GM23338 (cell line): ENCODE results near the gene TMTC4. TPM values are rescaled to one million over a fixed set of nuclear protein-coding genes. Genes with fewer than 3 reads are reported as not detected.

Source experiments
- ATAC-seq: fragments of 200-7000 bp; cut with Tn5 transposase; 3 replicates; pipeline ENCODE4 v1.9.1; 2020
- DNase-seq: peaks from one replicate; pipeline ENCODE4 v3.0.0-alpha.2; 2015; ENCODE audit warnings: low spot score
- H2AFZ ChIP-seq: fragments of 200-600 bp; sonication (generic); 2 replicates; pipeline ENCODE4 v1.8.0; 2016; ENCODE audit warnings: antibody characterized with exemption, mild to moderate bottlenecking, moderate library complexity
- H3F3A ChIP-seq: fragments of 200-600 bp; sonication (generic); replicated peaks from 2 replicates; pipeline ENCODE4 v1.8.0; 2017; ENCODE audit warnings: antibody characterized with exemption, mixed run types, low read depth
- H3K27ac ChIP-seq: fragments of 200-600 bp; sonication (generic); 2 replicates; pipeline ENCODE4 v1.6.1; 2016; ENCODE audit warnings: low read depth
- H3K27me3 ChIP-seq: fragments of 200-600 bp; sonication (generic); 2 replicates; pipeline ENCODE4 v1.8.0; 2016; ENCODE audit warnings: mild to moderate bottlenecking, mixed run types, moderate library complexity; ENCODE audit not compliant: insufficient read depth
- H3K36me3 ChIP-seq: fragments of 200-600 bp; sonication (generic); 2 replicates; pipeline ENCODE4 v1.8.0; 2016; ENCODE audit warnings: mild to moderate bottlenecking; ENCODE audit not compliant: insufficient read depth
- H3K4me1 ChIP-seq: fragments of 200-600 bp; sonication (generic); 2 replicates; pipeline ENCODE4 v1.8.0; 2016; ENCODE audit warnings: mild to moderate bottlenecking, moderate library complexity; ENCODE audit not compliant: insufficient read depth
- H3K4me2 ChIP-seq: fragments of 200-600 bp; sonication (generic); 2 replicates; pipeline ENCODE4 v1.7.1; 2017; ENCODE audit warnings: mixed run types
- H3K4me3 ChIP-seq: fragments of 200-600 bp; sonication (generic); 2 replicates; pipeline ENCODE4 v1.6.1; 2016; ENCODE audit warnings: mixed run types
- H3K79me2 ChIP-seq: fragments of 200-600 bp; sonication (generic); replicated peaks from 2 replicates; pipeline ENCODE4 v1.8.0; 2017; ENCODE audit warnings: mild to moderate bottlenecking; ENCODE audit not compliant: insufficient read depth
- H3K9me2 ChIP-seq: fragments of 200-600 bp; sonication (generic); 2 replicates; pipeline ENCODE4 v1.8.0; 2017; ENCODE audit not compliant: insufficient read depth
- H4K20me1 ChIP-seq: fragments of 200-600 bp; sonication (generic); replicated peaks from 2 replicates; pipeline ENCODE4 v1.8.0; 2017; ENCODE audit warnings: mild to moderate bottlenecking; ENCODE audit not compliant: insufficient read depth
- H3K27ac Mint-ChIP-seq: 2 replicates; pipeline ENCODE4 v1.8.0; 2020; ENCODE audit warnings: inconsistent platforms, mild to moderate bottlenecking, moderate library complexity, mixed read lengths
- H3K27me3 Mint-ChIP-seq: 3 replicates; pipeline ENCODE4 v1.8.0; 2022; ENCODE audit warnings: low read depth, mild to moderate bottlenecking, moderate library complexity, mixed read lengths, inconsistent platforms; ENCODE audit not compliant: insufficient read depth, poor library complexity
- H3K36me3 Mint-ChIP-seq: 3 replicates; pipeline ENCODE4 v1.8.0; 2021; ENCODE audit warnings: low read depth, mild to moderate bottlenecking, inconsistent platforms, moderate library complexity, mixed read lengths
- H3K4me1 Mint-ChIP-seq: 3 replicates; pipeline ENCODE4 v1.8.0; 2020; ENCODE audit warnings: mild to moderate bottlenecking, inconsistent platforms, mixed read lengths
- H3K4me3 Mint-ChIP-seq: 3 replicates; pipeline ENCODE4 v1.8.0; 2021; ENCODE audit warnings: moderate library complexity, mild to moderate bottlenecking, inconsistent platforms, mixed read lengths
- H3K9me3 Mint-ChIP-seq: 3 replicates; pipeline ENCODE4 v1.8.0; 2020; ENCODE audit warnings: moderate library complexity, mild to moderate bottlenecking, inconsistent platforms, mixed read lengths
- CREB1 ChIP-seq: fragments of 250-450 bp; sonication (Bioruptor Pico); IDR thresholded peaks from 2 replicates; pipeline ENCODE4 v1.5.0; 2020; ENCODE audit warnings: low read depth, mild to moderate bottlenecking, moderate library complexity
- EZH2phosphoT487 ChIP-seq: fragments of 200-600 bp; sonication (generic); IDR thresholded peaks from one replicate; pipeline ENCODE4 v1.8.1; 2018; ENCODE audit warnings: antibody characterized with exemption; ENCODE audit not compliant: unreplicated experiment
- JUNB ChIP-seq: IDR thresholded peaks from one replicate; pipeline ENCODE4 v1.6.1; 2016; ENCODE audit warnings: antibody characterized with exemption; ENCODE audit not compliant: unreplicated experiment
- POLR2AphosphoS5 ChIP-seq: IDR thresholded peaks from 2 replicates; pipeline ENCODE4 v1.6.1; 2016; ENCODE audit warnings: antibody characterized with exemption, low read depth
- STAT1 ChIP-seq: IDR thresholded peaks from one replicate; pipeline ENCODE4 v1.6.1; 2016; ENCODE audit warnings: antibody characterized with exemption; ENCODE audit not compliant: unreplicated experiment
- ZNF114 ChIP-seq: fragments of 250-450 bp; sonication (Bioruptor Pico); IDR thresholded peaks from 2 replicates; pipeline ENCODE4 v1.5.0; 2020; ENCODE audit warnings: mild to moderate bottlenecking, moderate library complexity
- ZNF331 ChIP-seq: fragments of 250-450 bp; sonication (Bioruptor Pico); IDR thresholded peaks from 2 replicates; pipeline ENCODE4 v1.5.0; 2020; ENCODE audit warnings: low read depth, mild to moderate bottlenecking, moderate library complexity
- ZNF462 ChIP-seq: fragments of 250-450 bp; sonication (Bioruptor Pico); IDR thresholded peaks from 2 replicates; pipeline ENCODE4 v1.5.0; 2020; ENCODE audit warnings: mild to moderate bottlenecking, moderate library complexity
- polyA plus RNA-seq: library from polyadenylated mRNA; unstranded; fragments of >200 nt; fragmentation: Nextera tagmentation; extraction: Ambion mirVana; gene quantifications from 2 replicates; pipeline ENCODE4 v1.2.1, GENCODE V29; 2016
- total RNA-seq: library from RNA; depleted of rRNA; stranded (reverse); fragments of >200 nt; shearing (Covaris generic); gene quantifications from 2 replicates; pipeline ENCODE4 v1.2.3, GENCODE V29; 2014

Gene TMTC4
- total and polyA plus RNA-seq, 2 experiments from 2014 or later: 21.9 to 50.0 TPM

GRCh38 chr13:100662468-100663211, 12.0 kb downstream of the TMTC4 start:
- DNase-seq (no peak), ATAC-seq (no peak)
- no peak overlapping the region for H3K4me3 ChIP-seq
- H3K36me3 Mint-ChIP-seq: peaks cover 78% of the 10 kb centered on the region
- no peaks in the 10 kb centered on the region for H3K9me2 ChIP-seq
- H3K4me2 ChIP-seq: no peak overlapping the region
- no peaks in the 10 kb centered on the region for H3K27me3 Mint-ChIP-seq
- H3K36me3 ChIP-seq: peaks cover 11% of the 10 kb centered on the region
- H3K9me3 Mint-ChIP-seq: no peaks in the 10 kb centered on the region
- H3K4me1 Mint-ChIP-seq: peaks cover 18% of the 10 kb centered on the region
- H3K79me2 ChIP-seq: no peaks in the 10 kb centered on the region; the same call in 1 of the 2 replicates
- TF ChIP-seq EZH2phosphoT487: no peak
- no peak for TF ChIP-seq POLR2AphosphoS5
- no peaks in the 10 kb centered on the region for H4K20me1 ChIP-seq
- no peak overlapping the region for H3K27ac Mint-ChIP-seq
- no peaks in the 10 kb centered on the region for H3F3A ChIP-seq
- peaks cover 11% of the 10 kb centered on the region for H3K4me1 ChIP-seq
- H2AFZ ChIP-seq: no peak overlapping the region
- no peak overlapping the region for H3K4me3 Mint-ChIP-seq
- H3K27me3 ChIP-seq: no peaks in the 10 kb centered on the region
- no peak overlapping the region for H3K27ac ChIP-seq

- H4K20me1 ChIP-seq: no peaks in the 10 kb centered on the region
- H3K36me3 Mint-ChIP-seq: peaks cover 74% of the 10 kb centered on the region
- H3K4me3 ChIP-seq: no peak overlapping the region
- no peaks in the 10 kb centered on the region for H3K79me2 ChIP-seq
- no peak overlapping the region for H3K27ac ChIP-seq
- H3K27ac Mint-ChIP-seq: no peak overlapping the region
- TF ChIP-seq STAT1 (no peak), ZNF331 (CRISPR knock-in tag) (no peak), ZNF114 (CRISPR knock-in tag) (no peak), ZNF462 (CRISPR knock-in tag) (no peak), JUNB (no peak), CREB1 (CRISPR knock-in tag) (no peak), POLR2AphosphoS5 (no peak), EZH2phosphoT487 (no peak)
- no peaks in the 10 kb centered on the region for H3K9me2 ChIP-seq
- H3K9me3 Mint-ChIP-seq: no peaks in the 10 kb centered on the region
- H3K36me3 ChIP-seq: peaks cover 6% of the 10 kb centered on the region; the same call in 1 of the 2 replicates
- H2AFZ ChIP-seq: no peak overlapping the region
- no peak for DNase-seq
- no peak for ATAC-seq
- H3K4me2 ChIP-seq: no peak overlapping the region
- H3K27me3 ChIP-seq: no peaks in the 10 kb centered on the region
- peaks cover 18% of the 10 kb centered on the region for H3K4me1 Mint-ChIP-seq
- H3K27me3 Mint-ChIP-seq: no peaks in the 10 kb centered on the region
- peaks cover 11% of the 10 kb centered on the region for H3K4me1 ChIP-seq
- H3K4me3 Mint-ChIP-seq: no peak overlapping the region
- no peaks in the 10 kb centered on the region for H3F3A ChIP-seq
Observed at GRCh38 chr13:100660761-100661160, 13.8 kb downstream of the TMTC4 start.
